Psoas muscle (tissue), 8 donors: ENCODE data around the gene SPG11. TPM values are rescaled to one million over a fixed set of nuclear protein-coding genes. Genes with fewer than 3 reads are reported as not detected.

Experiments used
- ATAC-seq, 4 donors: fragments of 200-7000 bp; cut with Tn5 transposase; one replicate each; pipeline ENCODE4 v1.9.1; 2020; ENCODE audit warnings: moderate library complexity in 3 of 4, mild to moderate bottlenecking in 2 of 4
- DNase-seq, 2 donors: peaks; one replicate each; pipeline ENCODE4 v3.0.0-alpha.2; 2020
- H3K27ac ChIP-seq: fragments of 200-600 bp; one replicate; pipeline ENCODE4 v1.8.0; 2022
- H3K27me3 ChIP-seq, 3 donors: fragments of 200-600 bp in 1 of 3; one replicate each; pipeline versions ENCODE4 v1.6.1 to v1.8.0; 2013 to 2022; ENCODE audit warnings: low read length in 2 of 3, mild to moderate bottlenecking in 2 of 3, moderate library complexity in 1 of 3; ENCODE audit not compliant: insufficient read depth in 3 of 3
- H3K36me3 ChIP-seq, 2 donors: fragments of 200-600 bp in 1 of 2; one replicate each; pipeline versions ENCODE4 v1.6.1 to v1.8.0; 2013 to 2022; ENCODE audit warnings: low read depth in 1 of 2, mild to moderate bottlenecking in 1 of 2, moderate library complexity in 1 of 2; ENCODE audit not compliant: insufficient read depth in 1 of 2
- H3K4me1 ChIP-seq: fragments of 200-600 bp; one replicate; pipeline ENCODE4 v1.8.0; 2022
- H3K4me3 ChIP-seq: fragments of 200-600 bp; one replicate; pipeline ENCODE4 v1.8.0; 2022; ENCODE audit warnings: mild to moderate bottlenecking
- H3K9me3 ChIP-seq: fragments of 200-600 bp; one replicate; pipeline ENCODE4 v1.8.0; 2022
- WGBS, 3 donors: extraction: QIAGEN DNeasy Blood & Tissue Kit; methylation state at CpG; one replicate each; pipeline versions ENCODE4 v1.1.6 to v1.1.7; 2013; 5-methylcytosine and 5-hydroxymethylcytosine counted together
- intact Hi-C, 2 donors: fragments of 100-400 bp; cut with DNase I; formaldehyde crosslinking; loops; one replicate each; pipeline versions ENCODE4 v1.11.0 to v1.14.2; 2022
- polyA plus RNA-seq, 3 donors: library from polyadenylated mRNA; stranded (reverse); fragments of 200-250 nt; gene quantifications; one replicate each; pipeline ENCODE4 v1.2.3, GENCODE V29; 2013
- total RNA-seq, 4 donors: library from RNA; stranded (reverse); fragmentation: NEBNext Ultra II Directional in 2 of 4; extraction: Animal tissue kit (Norgen Biotek cat#: 25700) in 2 of 4; gene quantifications; one replicate each; pipeline versions ENCODE4 v1.2.1 to v1.2.4, GENCODE V29; 2021 to 2023
- TF ChIP-seq, protein P1 (sequence below): fragments of 200-600 bp; IDR thresholded peaks from one replicate; pipeline ENCODE4 v1.8.0; 2022; ENCODE audit warnings: antibody characterized with exemption
- donor health status: healthy with polysubstance abuse.
- donor health status: DM: no; HTN: no; CAD: no; lungs with moderate emphysema.
- donor health status: Bipolar disorder and iron deficiency.
- donor health status: healthy.
- donor health status: DM: yes; HTN: yes; CAD: no.
- donor health status: DM: no; HTN: no; CAD: no.
- donor health status: DM: no; HTN: no; CAD: no.
- donor health status: DM: yes; HTN: yes; CAD: no.

The SPG11 gene
- total and polyA plus RNA-seq, 7 donors: 10.3 to 38.1 (median 26.3) TPM

DNA sequence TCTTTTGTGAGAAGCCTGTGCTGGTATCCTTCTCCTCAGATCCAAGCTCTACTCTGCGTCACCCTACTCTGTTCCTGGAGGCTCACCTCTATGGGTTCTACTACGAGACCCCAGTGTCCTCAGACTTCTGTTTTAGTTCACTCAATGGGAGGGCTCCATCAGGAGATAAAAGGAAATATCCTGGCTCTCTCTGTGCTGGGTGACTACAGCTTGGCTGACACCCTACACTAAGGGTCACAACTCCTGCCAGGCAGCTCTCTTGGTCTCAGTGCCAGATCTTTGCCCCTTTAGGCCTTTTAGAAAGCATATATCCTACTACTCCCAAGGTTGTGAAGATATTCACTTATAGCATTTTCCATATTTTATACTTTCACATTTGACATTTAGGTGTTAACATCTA, 46.5 kb downstream of the SPG11 start:
- Histone ChIP-seq H3K36me3 (peaks cover 3 to 100% of the 10 kb centered on the region in 2 donors), H3K4me1 (no peaks in the 10 kb centered on the region), H3K9me3 (no peaks in the 10 kb centered on the region), H3K4me3 (no peak overlapping the region), H3K27me3 (no peaks in the 10 kb centered on the region), H3K27ac (no peak overlapping the region)
- no peak for ATAC-seq
- TF ChIP-seq, protein P1, sequence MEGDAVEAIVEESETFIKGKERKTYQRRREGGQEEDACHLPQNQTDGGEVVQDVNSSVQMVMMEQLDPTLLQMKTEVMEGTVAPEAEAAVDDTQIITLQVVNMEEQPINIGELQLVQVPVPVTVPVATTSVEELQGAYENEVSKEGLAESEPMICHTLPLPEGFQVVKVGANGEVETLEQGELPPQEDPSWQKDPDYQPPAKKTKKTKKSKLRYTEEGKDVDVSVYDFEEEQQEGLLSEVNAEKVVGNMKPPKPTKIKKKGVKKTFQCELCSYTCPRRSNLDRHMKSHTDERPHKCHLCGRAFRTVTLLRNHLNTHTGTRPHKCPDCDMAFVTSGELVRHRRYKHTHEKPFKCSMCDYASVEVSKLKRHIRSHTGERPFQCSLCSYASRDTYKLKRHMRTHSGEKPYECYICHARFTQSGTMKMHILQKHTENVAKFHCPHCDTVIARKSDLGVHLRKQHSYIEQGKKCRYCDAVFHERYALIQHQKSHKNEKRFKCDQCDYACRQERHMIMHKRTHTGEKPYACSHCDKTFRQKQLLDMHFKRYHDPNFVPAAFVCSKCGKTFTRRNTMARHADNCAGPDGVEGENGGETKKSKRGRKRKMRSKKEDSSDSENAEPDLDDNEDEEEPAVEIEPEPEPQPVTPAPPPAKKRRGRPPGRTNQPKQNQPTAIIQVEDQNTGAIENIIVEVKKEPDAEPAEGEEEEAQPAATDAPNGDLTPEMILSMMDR: no peak
- no peak for DNase-seq
- intact Hi-C loops: no loop called here
- WGBS, 3 donors: 94 to 96% (median 95%) methylated on average over 2 of the region's 2 CpGs

DNA sequence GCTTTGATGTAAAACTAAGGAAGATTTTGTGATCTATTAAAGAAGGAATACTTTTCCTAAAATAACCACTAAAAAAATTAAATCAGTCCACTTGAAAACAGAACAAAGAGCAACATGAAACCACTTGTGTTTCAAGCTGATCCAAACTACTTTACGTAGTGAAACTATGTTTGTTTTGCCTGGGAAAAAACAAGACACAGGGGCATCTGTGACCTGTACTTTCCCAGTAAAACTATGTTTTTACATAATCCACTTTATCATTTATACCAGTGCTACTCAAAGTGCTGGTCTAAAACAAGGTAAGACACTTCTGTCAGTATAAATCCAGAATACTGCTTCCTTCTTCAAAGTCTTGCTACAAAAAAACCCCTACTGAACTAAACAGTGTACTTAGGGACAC, 56.7 kb downstream of the SPG11 start:
- DNase-seq (no peak), ATAC-seq (no peak)
- Histone ChIP-seq H3K9me3 (no peaks in the 10 kb centered on the region), H3K4me3 (no peak overlapping the region), H3K4me1 (no peaks in the 10 kb centered on the region), H3K27me3 (no peaks in the 10 kb centered on the region), H3K36me3 (peaks cover 13 to 100% of the 10 kb centered on the region in 2 donors), H3K27ac (no peak overlapping the region)
- TF ChIP-seq, protein P1: no peak
- intact Hi-C loops: no loop called here
- 86 to 90% (median 89%) methylated on average over 1 of the region's 1 CpG for WGBS, 3 donors

DNA sequence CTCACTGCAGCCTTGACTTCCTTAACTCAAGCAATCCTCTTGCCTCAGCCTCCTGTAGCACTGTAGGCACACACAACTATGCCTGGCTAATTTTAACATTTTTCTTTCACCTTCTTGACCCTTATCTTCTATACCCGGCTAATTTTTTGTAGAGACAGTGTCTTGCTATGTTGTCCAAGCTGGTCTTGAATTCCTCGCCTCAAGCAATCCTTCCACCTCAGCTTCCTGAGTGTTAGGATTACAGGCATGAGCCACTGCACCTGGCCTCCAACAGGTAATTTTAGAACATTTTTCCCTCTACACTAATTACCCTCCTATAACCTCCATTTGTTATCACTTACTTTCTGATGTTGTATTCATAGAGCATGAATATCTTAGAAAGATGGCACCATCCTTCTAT, 60.3 kb downstream of the SPG11 start:
- intact Hi-C loops: no loop called here
- Histone ChIP-seq H3K36me3 (peaks cover 10 to 100% of the 10 kb centered on the region in 2 donors), H3K27me3 (no peaks in the 10 kb centered on the region), H3K9me3 (no peaks in the 10 kb centered on the region), H3K4me1 (no peaks in the 10 kb centered on the region), H3K27ac (no peak overlapping the region), H3K4me3 (no peak overlapping the region)
- 98 to 100% (median 100%) methylated on average over 2 of the region's 2 CpGs for WGBS, 3 donors
- TF ChIP-seq, protein P1: no peak
- ATAC-seq (no peak), DNase-seq (no peak)

DNA sequence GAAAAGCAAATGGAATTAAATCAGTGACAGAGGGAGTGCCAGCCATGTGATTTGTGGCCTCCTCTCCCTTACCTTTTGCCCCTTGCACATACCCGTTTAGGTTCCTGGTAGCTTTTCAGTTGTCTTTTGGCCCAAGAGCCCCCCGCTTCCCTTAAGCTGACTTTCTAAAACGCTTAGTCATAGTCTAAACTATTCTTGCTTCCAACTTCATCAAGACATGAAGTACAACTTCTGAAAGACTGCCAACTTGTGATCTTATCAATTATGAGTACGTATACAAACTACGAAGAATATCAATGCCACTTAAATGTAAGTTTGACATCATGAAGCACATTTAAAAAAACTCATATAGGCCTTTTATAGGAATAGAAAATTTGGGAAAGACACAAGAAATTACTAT, 64.6 kb downstream of the SPG11 start:
- Histone ChIP-seq H3K36me3 (peaks cover 2 to 100% of the 10 kb centered on the region in 2 donors), H3K27me3 (no peaks in the 10 kb centered on the region), H3K27ac (no peak overlapping the region), H3K9me3 (no peaks in the 10 kb centered on the region), H3K4me1 (no peaks in the 10 kb centered on the region), H3K4me3 (no peak overlapping the region)
- intact Hi-C loops: loop anchor here in 1 of 2 donors (10.0 kb wide), 1 partner anchor 136 kb away; the partner anchor contains the start of gene TRIM69
- TF ChIP-seq, protein P1: no peak
- ATAC-seq (no peak), DNase-seq (no peak)
- 82 to 87% (median 83%) methylated on average over 5 of the region's 5 CpGs for WGBS, 3 donors

DNA sequence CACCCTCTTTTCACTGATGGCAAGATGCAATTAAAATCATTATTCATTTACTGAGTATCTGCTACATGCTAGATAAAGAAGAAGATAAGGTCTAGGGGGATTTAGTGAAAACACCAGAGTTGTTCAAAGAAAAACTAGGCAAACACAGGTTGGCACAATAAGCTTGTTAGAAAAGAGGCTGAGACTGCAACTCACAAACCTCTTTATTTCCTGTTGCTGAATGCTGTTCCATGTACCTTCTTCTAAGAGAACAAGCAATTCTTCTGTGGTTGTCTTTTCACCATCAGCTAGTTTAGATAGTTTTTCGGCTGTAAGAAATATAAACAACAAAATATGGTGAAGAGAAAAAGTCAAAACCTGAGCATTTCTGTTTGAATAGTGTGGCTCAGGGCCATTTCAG, 65.4 kb downstream of the SPG11 start:
- H3K27ac ChIP-seq: no peak overlapping the region
- TF ChIP-seq, protein P1: no peak
- DNase-seq (no peak), ATAC-seq (no peak)
- H3K4me1 ChIP-seq: no peaks in the 10 kb centered on the region
- H3K36me3 ChIP-seq: peaks cover 2 to 100% of the 10 kb centered on the region in 2 donors
- intact Hi-C loops: loop anchor here in 1 of 2 donors (10.0 kb wide), 1 partner anchor 137 kb away; the partner anchor contains the start of gene TRIM69
- no peaks in the 10 kb centered on the region for H3K27me3 ChIP-seq
- no peak overlapping the region for H3K4me3 ChIP-seq
- 90 to 97% (median 92%) methylated on average over 1 of the region's 1 CpG for WGBS, 3 donors
- H3K9me3 ChIP-seq: no peaks in the 10 kb centered on the region
